A673 (cell line): ENCODE measurements around the gene BCL3.

Source experiments
- EZH2 ChIP-seq: fragments of 200-600 bp; sonication (generic); IDR thresholded peaks from 2 replicates; pipeline ENCODE4 v1.6.1; 2017; ENCODE audit warnings: borderline replicate concordance, low read depth, mild to moderate bottlenecking, mixed read lengths, antibody characterized with exemption, low read length; ENCODE audit not compliant: poor library complexity, severe bottlenecking
- TF ChIP-seq, protein P1 (sequence below): fragments of 300-800, 200-600 bp; sonication (generic); conservative IDR thresholded peaks from 2 replicates; pipeline ENCODE4 v1.5.1; 2017; ENCODE audit warnings: low read depth, mild to moderate bottlenecking, antibody characterized with exemption, low read length, moderate library complexity, mixed read lengths

- TF ChIP-seq, protein P1, sequence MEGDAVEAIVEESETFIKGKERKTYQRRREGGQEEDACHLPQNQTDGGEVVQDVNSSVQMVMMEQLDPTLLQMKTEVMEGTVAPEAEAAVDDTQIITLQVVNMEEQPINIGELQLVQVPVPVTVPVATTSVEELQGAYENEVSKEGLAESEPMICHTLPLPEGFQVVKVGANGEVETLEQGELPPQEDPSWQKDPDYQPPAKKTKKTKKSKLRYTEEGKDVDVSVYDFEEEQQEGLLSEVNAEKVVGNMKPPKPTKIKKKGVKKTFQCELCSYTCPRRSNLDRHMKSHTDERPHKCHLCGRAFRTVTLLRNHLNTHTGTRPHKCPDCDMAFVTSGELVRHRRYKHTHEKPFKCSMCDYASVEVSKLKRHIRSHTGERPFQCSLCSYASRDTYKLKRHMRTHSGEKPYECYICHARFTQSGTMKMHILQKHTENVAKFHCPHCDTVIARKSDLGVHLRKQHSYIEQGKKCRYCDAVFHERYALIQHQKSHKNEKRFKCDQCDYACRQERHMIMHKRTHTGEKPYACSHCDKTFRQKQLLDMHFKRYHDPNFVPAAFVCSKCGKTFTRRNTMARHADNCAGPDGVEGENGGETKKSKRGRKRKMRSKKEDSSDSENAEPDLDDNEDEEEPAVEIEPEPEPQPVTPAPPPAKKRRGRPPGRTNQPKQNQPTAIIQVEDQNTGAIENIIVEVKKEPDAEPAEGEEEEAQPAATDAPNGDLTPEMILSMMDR = no peak
- TF ChIP-seq EZH2 = no peak
Measured at GRCh38 chr19:44788971-44789370, 40.5 kb downstream of the BCL3 start.
